Retinal pigment epithelial cell (primary cell): ENCODE results near the gene TUBE1.
"Not testable (repeated sequence)": the region's sequence is repeated elsewhere in the genome, so short reads cannot be mapped to it uniquely, and the experiment has no call there.

Experiments
- DNase-seq: peaks from one replicate; pipeline ENCODE4 v3.0.0-alpha.2; 2010; ENCODE audit warnings: low read depth
- H3K4me3 ChIP-seq: 2 replicates; pipeline ENCODE4 v1.5.1; 2011; ENCODE audit warnings: mild to moderate bottlenecking, low read length, control low read depth, moderate library complexity
- TF ChIP-seq, protein P1 (sequence below): conservative IDR thresholded peaks from 2 replicates; pipeline ENCODE4 v1.5.1; 2011; ENCODE audit warnings: low read depth, low read length, control low read depth, inconsistent platforms

Gene TUBE1

DNA sequence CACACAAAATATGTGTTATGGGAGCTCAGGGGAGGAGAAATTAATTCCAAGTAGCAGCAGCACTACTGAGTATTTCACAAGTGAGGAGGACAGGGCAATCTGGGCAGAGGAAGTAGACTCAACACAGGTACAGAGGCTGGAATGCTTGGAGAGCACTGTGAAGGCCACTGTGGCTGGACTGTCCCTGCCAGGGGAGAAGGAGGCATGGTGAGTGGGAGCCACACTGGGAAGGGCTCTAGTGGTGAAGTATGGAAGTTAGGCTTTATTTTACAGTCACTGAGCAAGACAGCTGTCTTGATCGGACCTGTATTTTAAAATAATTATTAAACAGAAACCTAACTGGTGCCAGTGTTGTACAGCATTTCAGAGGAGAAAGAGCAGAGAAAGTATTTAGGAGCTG lies 28.9 kb upstream of the TUBE1 start:
- no peak overlapping the region for H3K4me3 ChIP-seq
- TF ChIP-seq, protein P1, sequence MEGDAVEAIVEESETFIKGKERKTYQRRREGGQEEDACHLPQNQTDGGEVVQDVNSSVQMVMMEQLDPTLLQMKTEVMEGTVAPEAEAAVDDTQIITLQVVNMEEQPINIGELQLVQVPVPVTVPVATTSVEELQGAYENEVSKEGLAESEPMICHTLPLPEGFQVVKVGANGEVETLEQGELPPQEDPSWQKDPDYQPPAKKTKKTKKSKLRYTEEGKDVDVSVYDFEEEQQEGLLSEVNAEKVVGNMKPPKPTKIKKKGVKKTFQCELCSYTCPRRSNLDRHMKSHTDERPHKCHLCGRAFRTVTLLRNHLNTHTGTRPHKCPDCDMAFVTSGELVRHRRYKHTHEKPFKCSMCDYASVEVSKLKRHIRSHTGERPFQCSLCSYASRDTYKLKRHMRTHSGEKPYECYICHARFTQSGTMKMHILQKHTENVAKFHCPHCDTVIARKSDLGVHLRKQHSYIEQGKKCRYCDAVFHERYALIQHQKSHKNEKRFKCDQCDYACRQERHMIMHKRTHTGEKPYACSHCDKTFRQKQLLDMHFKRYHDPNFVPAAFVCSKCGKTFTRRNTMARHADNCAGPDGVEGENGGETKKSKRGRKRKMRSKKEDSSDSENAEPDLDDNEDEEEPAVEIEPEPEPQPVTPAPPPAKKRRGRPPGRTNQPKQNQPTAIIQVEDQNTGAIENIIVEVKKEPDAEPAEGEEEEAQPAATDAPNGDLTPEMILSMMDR: no peak
- DNase-seq: no peak

GRCh38 chr6:112114577-112115223 lies 27.4 kb upstream of the TUBE1 start:
- no peak for DNase-seq
- TF ChIP-seq, protein P1: no peak
- no peak overlapping the region for H3K4me3 ChIP-seq

DNA sequence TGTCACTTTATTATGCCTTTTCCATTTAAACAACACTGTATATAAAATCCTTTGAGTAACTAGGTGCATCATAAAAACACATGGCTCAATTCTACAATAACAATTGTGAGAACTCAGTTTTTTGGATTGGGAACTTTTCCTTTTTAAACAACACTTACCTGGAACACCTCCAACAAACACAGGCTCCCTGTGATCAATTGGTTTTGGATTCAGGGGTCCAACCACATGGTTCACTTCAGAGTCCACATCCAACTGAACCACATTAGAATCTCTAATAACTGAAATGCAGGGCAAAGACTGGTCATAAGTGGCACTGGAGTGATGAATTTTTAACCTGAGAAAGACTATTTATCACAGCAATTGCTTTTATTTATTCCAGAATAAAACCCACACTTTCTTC lies 26.6 kb upstream of the TUBE1 start:
- no peak overlapping the region for H3K4me3 ChIP-seq
- TF ChIP-seq, protein P1: no peak
- no peak for DNase-seq

GRCh38 chr6:112113431-112113830 lies 26.1 kb upstream of the TUBE1 start:
- no peak overlapping the region for H3K4me3 ChIP-seq
- no peak for DNase-seq
- TF ChIP-seq, protein P1: no peak

GRCh38 chr6:112109262-112109661 lies 22.0 kb upstream of the TUBE1 start:
- TF ChIP-seq, protein P1: no peak

GRCh38 chr6:112106562-112106961 lies 19.3 kb upstream of the TUBE1 start:
- H3K4me3 ChIP-seq: no peak overlapping the region
- TF ChIP-seq, protein P1: no peak
- no peak for DNase-seq

More at GRCh38 chr6:112109262-112109661, 22.0 kb upstream of the TUBE1 start:
- DNase-seq: no peak
- no peak overlapping the region for H3K4me3 ChIP-seq

DNA sequence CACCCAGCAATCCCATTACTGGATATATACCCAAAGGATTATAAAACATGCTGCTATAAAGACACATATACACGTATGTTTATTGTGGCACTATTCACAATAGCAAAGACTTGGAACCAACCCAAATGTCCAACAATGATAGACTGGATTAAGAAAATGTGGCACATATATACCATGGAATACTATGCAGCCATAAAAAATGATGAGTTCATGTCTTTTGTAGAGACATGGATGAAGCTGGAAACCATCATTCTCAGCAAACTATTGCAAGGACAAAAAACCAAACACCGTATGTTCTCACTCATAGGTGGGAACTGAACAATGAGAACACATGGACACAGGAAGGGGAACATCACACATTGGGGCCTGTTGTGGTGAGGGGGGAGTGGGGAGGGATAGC lies 18.7 kb upstream of the TUBE1 start:
- not testable (repeated sequence) for H3K4me3 ChIP-seq, DNase-seq
